Left kidney (tissue), 2 donors: ENCODE measurements around the gene TSSC4. TPM values are rescaled to one million over a fixed set of nuclear protein-coding genes. Genes with fewer than 3 reads are reported as not detected.

Source experiments
- DNase-seq: peaks from one replicate; pipeline ENCODE4 v3.0.0-alpha.2; 2013
- polyA plus RNA-seq: library from polyadenylated mRNA; unstranded; fragments of 120-200 nt; gene quantifications from one replicate; pipeline ENCODE4 v1.2.1, GENCODE V29; 2013; ENCODE audit not compliant: insufficient read length

The TSSC4 gene
- polyA plus RNA-seq, 1 donor: 30.6 TPM

DNA sequence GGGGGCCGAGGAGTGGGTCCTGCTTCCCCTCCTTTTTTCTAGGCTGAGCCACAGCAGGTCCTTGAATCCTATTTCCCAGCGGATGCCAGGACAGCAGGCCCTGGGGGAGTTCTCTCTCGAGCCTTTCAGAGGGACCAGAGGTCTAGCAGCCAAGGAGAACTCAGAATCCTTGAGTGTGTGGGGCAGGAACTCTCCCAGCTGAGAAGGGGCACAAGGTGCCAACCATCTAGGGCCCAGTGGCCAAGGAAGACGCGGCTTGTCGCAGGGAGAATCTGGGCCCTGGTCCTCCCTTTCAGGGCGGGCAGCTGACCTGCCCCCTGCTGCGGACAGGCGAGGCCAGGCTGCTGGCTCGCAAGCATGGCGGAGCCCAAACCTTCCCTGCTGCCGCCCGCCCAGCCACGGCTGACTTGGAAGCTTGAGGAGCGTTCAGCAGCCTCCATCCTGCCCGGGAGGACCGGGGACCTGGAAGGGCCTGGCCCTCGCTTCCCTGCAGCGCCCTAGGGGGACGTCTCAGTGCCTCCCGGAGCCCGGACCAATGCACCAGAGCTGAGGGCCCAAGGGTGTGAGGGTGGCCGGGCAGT lies 972 bp upstream of the TSSC4 start:
- DNase-seq: no peak

DNA sequence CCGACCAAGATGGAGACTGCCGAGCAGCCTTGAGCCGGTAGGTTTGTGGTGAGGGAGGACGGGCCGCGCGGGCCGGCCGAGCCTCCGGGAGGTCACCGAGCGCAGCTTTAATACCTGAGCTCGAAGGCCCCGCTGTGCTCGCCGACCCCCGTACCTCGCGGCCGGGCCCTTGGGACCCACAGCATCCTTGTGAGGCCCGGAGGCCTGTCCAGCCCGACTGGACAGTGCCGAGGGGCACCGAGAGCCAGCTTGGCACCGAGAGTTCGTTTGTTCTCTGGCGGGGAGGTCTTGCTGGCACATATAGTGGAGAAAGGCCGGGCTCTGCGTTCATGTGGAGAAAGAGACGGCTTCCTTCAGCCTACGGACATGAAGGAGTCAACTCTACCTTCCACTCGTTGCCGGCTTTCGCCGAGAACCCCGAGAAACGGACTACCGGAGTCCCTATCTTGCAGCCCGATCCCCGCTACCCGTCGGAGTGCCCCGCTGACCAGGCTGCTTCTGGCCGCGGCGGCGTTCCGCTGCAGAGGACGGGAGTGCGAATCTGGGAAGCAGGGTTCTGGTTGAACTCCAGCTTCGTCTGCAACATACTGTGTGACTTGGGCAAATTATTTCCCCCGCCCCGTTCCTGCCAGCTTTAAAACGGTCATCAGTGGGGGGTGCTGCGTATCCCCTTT lies 349 bp downstream of the TSSC4 start:
- DNase-seq: no peak

DNA sequence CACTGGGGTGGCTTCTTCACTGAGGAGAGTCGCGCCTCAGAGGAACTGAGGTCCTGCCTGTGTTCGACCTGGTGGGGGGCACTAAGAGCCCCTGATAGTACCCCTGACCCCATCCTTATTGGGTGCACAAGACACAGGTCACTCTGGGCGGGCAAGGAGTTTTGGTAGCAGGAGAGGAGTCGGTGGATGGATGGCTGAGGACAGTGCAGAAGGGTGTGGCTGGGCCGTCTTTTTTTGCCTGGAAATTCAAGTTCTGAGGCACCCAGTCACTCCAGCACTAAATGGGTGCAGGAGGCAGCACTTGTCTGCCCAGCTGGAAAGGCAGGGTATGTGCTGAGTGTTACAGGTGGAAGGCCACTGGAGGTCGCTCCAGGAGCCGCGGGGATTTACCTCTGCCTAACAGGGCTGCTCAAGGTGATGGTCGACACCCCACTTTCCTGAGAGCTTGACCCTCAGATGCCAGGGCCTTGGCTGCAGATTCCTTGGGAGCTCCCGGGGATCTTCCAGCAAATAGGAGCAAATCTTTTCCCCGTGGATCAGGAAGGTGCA lies 960 bp downstream of the TSSC4 start:
- DNase-seq: no peak

GRCh38 chr11:2402106-2402505 lies 1.6 kb downstream of the TSSC4 start:
- DNase-seq: no peak

DNA sequence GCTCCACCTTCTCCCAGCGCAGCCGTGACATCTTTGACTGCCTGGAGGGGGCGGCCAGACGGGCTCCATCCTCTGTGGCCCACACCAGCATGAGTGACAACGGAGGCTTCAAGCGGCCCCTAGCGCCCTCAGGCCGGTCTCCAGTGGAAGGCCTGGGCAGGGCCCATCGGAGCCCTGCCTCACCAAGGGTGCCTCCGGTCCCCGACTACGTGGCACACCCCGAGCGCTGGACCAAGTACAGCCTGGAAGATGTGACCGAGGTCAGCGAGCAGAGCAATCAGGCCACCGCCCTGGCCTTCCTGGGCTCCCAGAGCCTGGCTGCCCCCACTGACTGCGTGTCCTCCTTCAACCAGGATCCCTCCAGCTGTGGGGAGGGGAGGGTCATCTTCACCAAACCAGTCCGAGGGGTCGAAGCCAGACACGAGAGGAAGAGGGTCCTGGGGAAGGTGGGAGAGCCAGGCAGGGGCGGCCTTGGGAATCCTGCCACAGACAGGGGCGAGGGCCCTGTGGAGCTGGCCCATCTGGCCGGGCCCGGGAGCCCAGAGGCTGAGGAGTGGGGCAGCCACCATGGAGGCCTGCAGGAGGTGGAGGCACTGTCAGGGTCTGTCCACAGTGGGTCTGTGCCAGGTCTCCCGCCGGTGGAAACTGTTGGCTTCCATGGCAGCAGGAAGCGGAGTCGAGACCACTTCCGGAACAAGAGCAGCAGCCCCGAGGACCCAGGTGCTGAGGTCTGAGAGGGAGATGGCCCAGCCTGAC lies 2.5 kb downstream of the TSSC4 start:
- DNase-seq: no peak

DNA sequence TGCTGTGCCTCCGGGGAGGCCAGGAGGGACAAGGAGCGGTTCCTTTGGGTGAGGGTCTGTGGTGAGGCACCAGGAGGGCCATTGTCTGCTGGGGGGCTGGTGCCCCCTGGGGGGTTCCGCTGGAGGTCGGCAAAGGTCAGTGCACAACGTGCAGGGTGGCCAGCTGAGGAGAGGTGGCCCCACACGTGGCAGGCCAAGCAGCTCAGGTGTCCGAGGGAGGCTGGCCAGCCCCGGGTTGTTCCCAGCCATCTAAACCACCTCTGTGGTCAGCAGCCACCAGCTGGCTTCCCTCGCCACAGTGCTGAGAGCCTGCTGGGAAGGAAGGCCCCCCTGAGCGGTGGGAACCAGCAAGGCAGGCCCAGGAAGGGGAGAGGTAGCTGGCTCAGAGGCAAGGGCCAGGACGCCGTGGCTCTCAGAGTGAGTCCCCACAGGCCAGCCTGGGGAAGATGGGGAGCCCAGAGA lies 4.2 kb downstream of the TSSC4 start:
- DNase-seq: no peak

GRCh38 chr11:2406451-2406850 lies 5.9 kb downstream of the TSSC4 start:
- peak; percentile 62 for DNase-seq

DNA sequence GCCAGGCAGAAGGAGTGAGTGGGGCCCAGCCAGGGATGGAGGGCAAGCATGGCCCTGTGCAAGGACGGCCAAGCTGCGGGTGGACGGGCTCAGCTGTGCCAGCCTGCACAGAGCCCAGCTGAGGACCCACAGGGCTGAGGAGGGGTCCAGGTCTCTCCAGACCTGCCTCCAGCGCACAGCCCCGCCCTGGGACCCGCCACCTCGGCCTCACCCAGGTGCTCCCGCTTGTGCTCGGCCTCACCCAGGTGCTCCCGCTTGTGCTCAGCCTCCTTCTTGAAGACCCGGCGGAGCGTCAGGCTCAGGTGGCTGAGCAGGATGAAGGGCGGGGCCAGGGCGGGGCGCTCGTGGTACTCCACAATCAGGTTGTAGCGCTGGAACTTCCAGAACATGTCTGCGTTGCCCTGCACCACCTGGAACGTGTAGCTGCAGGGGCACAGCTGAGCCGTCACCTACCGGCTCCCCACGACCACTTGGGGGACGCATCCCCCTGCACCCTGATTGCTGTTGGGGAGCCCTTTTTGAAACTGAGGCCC lies 6.4 kb downstream of the TSSC4 start:
- DNase-seq: no peak

GRCh38 chr11:2408671-2409070 lies 8.1 kb downstream of the TSSC4 start:
- DNase-seq: no peak

DNA sequence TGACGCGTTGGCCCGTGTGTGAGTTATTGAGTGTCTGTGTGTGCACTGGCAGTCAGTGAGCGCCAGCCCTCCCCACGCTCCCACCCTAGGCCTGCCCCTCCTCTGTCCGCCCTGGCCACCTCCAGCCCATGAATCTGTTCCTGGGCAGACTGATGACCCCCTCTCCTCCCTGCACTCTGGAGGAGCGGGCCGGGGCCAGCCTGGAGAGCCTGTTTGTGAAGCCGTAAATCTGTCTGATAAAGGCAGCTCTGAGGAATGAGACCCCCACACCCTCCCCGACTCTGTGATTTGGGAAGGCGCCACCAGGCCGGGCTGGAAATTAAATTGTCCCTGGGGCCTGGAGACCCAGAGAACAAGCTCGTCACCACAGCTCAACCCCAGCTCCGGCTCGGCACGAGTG lies 8.6 kb downstream of the TSSC4 start:
- peak; percentile 89 for DNase-seq

GRCh38 chr11:2409611-2410468 lies 9.3 kb downstream of the TSSC4 start:
- DNase-seq: peak; percentile 73

DNA sequence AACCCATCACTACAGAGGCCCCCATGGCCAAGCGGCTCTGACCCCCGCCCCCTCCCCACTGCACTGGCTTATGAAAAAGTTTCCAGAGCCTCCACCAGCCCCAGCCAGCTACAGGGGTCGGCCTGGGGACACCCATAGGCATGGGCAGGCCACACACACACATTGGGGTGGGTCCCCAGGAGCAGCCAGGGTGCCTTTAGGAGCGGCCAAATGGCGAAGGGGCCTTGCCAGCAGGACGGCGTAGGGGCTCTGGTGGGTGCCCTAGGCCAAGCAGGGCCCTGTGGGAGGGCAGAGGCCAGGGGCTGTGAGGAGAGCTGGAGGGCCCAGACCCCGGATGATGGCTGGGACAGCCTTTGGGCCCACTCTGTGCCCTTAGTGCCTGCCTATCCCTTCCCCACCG lies 10.1 kb downstream of the TSSC4 start:
- DNase-seq: no peak

- DNase-seq: no peak
Measured at GRCh38 chr11:2411446-2412305, 11.1 kb downstream of the TSSC4 start.

DNA sequence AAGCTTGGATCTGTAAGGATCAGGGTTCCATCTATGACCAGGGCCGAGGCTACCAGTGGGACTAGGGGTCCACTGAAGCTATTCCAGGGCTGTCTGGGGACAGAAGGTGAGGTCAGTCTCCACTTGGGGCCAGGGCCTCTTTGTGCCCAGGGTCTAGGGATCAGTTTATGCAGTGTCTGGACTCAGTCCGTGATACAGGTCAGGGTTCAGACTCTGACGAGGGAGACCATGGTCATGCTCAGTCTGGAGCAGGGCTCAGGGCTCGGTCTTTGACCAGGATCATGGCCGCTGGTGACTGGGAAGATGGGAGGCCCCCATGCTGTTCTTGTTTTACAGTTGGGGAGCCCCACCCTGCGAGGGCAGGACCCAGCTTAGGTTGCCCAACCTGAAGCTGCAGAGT lies 11.8 kb downstream of the TSSC4 start:
- DNase-seq: no peak

GRCh38 chr11:2413742-2414579 lies 13.4 kb downstream of the TSSC4 start:
- DNase-seq: no peak

GRCh38 chr11:2414616-2415015 lies 14.1 kb downstream of the TSSC4 start:
- no peak for DNase-seq

GRCh38 chr11:2415171-2415570 lies 14.6 kb downstream of the TSSC4 start:
- no peak for DNase-seq

DNA sequence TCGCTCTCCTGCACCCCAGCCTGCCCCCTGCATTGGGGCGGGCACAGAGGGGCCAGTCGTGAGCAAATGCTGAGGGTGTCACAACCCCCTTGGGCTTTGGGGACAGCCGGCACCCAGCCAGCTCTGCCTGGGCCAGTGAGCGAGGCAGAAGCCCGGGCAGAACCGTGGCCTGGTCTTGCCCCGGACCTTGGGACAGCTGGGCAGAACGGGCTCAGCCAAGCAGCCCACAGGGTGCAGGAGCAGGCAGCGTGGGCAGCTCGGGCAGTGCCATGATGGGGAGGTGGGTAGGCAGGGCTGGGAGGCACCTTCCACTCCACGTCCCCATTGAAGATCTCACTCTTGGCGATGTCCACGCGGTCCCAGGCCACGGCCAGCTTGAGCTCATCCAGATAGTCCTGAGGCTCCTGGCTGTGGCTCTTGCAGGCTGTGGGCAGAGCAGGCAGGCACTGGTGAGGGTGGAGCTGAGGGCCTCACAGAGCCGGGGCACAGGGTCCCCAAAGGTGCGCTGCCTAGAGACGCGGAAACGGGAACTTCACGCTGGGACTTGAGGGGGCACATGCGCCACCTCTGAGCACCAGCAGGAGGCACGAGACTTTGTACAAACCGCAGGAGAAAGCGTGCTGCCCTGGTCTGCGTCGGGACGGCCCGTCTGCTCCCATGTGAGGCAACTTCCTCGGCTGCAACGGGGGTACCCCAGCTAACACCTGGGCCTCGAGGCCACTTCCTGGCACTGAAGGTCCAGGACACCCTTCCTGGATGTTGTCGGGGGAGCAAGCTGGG lies 15.2 kb downstream of the TSSC4 start:
- DNase-seq: no peak

- no peak for DNase-seq
Measured at GRCh38 chr11:2416765-2417164, 16.2 kb downstream of the TSSC4 start.
